Stimulated activated CD8-positive, alpha-beta memory T cell treated with anti-CD3 and anti-CD28 coated beads, Interleukin-7, amount 100 ng/mL, for 4 hours (primary cell): ENCODE measurements around the gene MTHFSD.

Source experiments
- DNase-seq, 2 donors: peaks; one replicate each; pipeline ENCODE4 v3.0.0-alpha.2; 2020; ENCODE audit warnings: low read depth in 2 of 2

The MTHFSD gene

DNA sequence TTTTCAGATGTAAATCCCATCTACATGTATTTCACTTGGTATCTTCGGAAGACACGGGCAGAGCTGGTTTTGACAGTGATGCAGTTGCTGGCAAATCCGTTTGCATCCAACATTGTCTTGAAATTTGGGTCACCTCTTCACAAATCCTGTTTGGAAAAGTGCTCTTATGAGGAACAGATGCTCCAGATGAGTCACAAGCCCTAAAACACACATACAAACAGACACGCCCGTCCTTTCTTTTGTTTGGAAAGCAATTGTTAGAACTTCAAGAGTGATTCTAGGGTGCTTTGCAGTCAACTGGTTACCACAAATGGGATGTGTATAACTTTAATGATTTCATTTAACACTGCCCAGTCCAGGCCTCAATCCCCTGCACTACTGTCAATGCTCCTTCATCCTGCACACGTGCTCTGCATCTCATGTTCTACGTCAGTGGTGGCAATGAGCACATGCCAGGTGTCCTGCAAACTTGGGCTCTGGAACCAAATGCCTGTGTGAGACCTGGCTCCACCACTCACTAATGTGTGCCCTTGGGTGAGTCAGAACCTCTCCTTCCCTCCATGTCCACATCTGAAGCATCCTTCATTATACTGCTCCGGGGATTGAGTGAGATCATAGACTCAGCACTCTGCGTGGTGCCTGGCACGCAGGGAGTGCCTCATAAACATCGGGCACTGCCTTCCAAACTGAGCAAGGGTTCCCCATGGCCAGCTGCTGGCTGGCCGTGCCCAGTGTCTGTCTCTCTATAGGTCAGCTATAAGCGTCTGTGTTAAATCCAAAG is 64.0 kb downstream of the MTHFSD start:
- no peak for DNase-seq

DNA sequence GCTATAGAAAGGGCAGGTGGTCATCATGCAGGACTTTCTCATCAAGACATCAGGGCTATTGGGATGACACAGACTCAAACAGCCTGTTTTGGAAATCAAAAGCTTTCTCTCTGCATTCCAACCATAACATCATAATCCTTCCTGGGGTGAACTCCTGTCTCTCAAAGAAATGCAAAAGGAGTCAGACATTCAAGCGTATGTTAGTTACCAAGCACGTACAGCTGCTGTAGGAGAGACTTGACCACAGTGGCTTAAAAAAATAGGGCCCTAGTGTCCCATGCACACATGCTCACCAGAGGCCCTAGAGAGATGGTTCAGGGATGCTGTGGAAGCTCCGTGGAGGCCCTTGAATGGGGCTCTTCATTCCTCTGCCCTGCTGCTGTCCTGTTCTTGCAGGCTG is 69.3 kb downstream of the MTHFSD start:
- DNase-seq = no peak

DNA sequence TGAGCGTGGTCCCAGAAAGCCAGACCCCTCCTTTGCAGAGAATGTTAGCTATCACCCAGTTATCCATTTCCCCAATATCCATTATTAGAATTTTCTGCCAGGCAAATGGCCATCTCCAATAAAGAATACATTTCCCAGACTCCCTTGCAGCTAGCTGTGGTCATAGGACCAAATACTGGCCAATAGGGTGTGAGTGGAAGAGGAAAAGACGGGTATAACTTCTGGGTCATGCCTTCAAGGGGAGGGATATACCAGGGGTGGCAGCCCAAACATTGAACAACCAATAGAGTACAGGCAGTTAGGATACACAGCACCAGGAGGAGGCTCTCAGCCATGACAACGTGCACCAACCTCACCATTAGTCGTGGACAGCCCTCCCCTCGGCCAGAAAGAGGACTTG is 70.8 kb downstream of the MTHFSD start:
- no peak for DNase-seq

DNA sequence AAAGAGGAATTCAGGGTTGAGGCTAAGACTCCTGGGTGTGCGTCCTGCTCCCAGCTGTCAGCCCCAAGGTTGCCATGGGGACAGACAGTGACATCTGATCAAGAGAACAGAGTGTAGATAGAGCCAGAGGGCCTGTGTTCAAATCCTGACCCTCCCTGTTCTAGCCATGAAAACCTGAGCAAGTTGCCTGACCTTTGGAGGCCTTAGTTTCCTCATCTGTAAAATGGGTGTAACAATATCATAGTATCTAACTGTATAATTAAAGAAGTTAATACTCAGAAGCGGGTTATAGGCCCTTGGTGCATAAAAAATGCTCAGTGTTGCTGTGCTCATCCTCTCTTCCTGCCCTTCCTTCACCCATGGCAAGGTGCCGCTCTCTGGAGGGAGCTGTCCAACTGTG is 73.4 kb downstream of the MTHFSD start:
- no peak for DNase-seq

DNA sequence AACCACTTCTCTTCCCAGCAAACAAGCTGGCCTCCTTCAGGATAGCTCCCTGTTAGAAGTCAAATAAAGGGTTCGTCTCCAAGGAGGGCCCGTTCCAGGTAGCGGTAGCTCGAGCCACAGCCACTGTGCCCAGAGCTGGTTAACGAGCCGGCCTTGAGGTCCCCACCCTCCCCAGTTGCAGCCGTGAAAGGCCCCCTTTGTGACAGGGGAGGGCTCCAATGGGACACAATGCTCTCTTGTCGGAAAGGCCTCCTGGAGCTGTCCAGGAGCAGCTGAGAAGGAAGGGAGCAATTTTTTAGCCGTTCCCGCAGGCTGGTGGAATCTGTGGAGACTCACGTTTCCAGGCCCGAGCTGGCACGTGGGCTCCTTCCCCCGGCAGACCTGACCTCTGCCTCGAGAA is 74.6 kb downstream of the MTHFSD start:
- no peak for DNase-seq
